HCT116 (cell line): ENCODE results near the gene ENOPH1. TPM values are rescaled to one million over a fixed set of nuclear protein-coding genes. Genes with fewer than 3 reads are reported as not detected.

ENCODE experiments used
- ATAC-seq: fragments of 200-7000 bp; cut with Tn5 transposase; 2 replicates; pipeline ENCODE4 v1.9.1; 2020; ENCODE audit warnings: mild to moderate bottlenecking, moderate library complexity
- BruUV-seq: library from RNA; stranded (reverse); fragments of 400-500 nt; replicated peaks from 2 replicates; lab custom pipeline; 2021; lab: Mats Ljungman, UMichigan
- CTCF ChIA-PET: fragments of 300-600 bp; sonication (Branson Sonifier 250); formaldehyde crosslinking; loops from one replicate; lab custom pipeline; 2021; ENCODE audit warnings: antibody characterized with exemption; lab: Charles Lee
- POLR2A ChIA-PET: fragments of 300-600, 350-600 bp; sonication (Branson Sonifier 250); formaldehyde crosslinking; loops from one replicate; lab custom pipeline; 2021; ENCODE audit warnings: antibody characterized with exemption; lab: Charles Lee
- RAD21 ChIA-PET, 2 experiments: fragments of 300-600 bp; sonication (Branson Sonifier 250); formaldehyde crosslinking; loops; one replicate each; lab custom pipeline; 2023; ENCODE audit warnings: low total read pairs in 2 of 2; ENCODE audit not compliant: uncharacterized antibody in 2 of 2, unreplicated experiment in 2 of 2, low non-redundant PET in 1 of 2; lab: Charles Lee
- DNase-seq: peaks from one replicate; pipeline ENCODE4 v3.0.0-alpha.2; 2010; ENCODE audit warnings: low read depth, low spot score
- H2AFZ ChIP-seq: fragments of 200-600 bp; shearing (Covaris generic), sonication (generic); 2 replicates; pipeline ENCODE4 v1.6.1; 2017; ENCODE audit warnings: low read depth, mixed run types, mixed read lengths, antibody characterized with exemption, low read length; ENCODE audit not compliant: poor library complexity, severe bottlenecking
- H3K27ac ChIP-seq: 2 replicates; pipeline ENCODE4 v1.5.1; 2012; ENCODE audit warnings: low read depth, low read length
- H3K27me3 ChIP-seq: fragments of 200-600 bp; sonication (generic); 2 replicates; pipeline ENCODE4 v1.6.1; 2016; ENCODE audit warnings: mixed run types, low read length, mixed read lengths; ENCODE audit not compliant: insufficient read depth
- H3K36me3 ChIP-seq, 2 experiments: fragments of 200-500 bp in 1 of 2; fragments of 200-600 bp in 1 of 2; sonication (Bioruptor generic) in 1 of 2; sonication (generic) in 1 of 2; 2 replicates each; pipeline versions ENCODE4 v1.5.1 to v1.6.1; 2014 to 2016; ENCODE audit warnings: low read length in 2 of 2, inconsistent platforms in 1 of 2, mixed read lengths in 1 of 2, mixed run types in 1 of 2; ENCODE audit not compliant: insufficient read depth in 2 of 2, control insufficient read depth in 1 of 2
- H3K4me1 ChIP-seq, 2 experiments: fragments of 200-600 bp in 1 of 2; sonication (generic) in 1 of 2; 2 replicates each; pipeline versions ENCODE4 v1.5.1 to v1.6.1; 2012 to 2017; ENCODE audit warnings: low read length in 2 of 2, inconsistent platforms in 1 of 2, mild to moderate bottlenecking in 1 of 2, mixed read lengths in 1 of 2, mixed run types in 1 of 2, moderate library complexity in 1 of 2; ENCODE audit not compliant: insufficient read depth in 2 of 2, control insufficient read depth in 1 of 2
- H3K4me2 ChIP-seq: fragments of 200-600 bp; sonication (generic); 2 replicates; pipeline ENCODE4 v1.6.1; 2017; ENCODE audit warnings: mixed run types, low read length, mixed read lengths
- H3K4me3 ChIP-seq, 2 experiments: fragments of 200-600 bp in 1 of 2; sonication (generic) in 1 of 2; replicated peaks in 1 of 2; 2 replicates each; pipeline ENCODE4 v1.5.1; 2011 to 2016; ENCODE audit warnings: low read length in 2 of 2, control low read depth in 1 of 2, low read depth in 1 of 2, mild to moderate bottlenecking in 1 of 2, mixed read lengths in 1 of 2, mixed run types in 1 of 2
- H3K79me2 ChIP-seq: fragments of 200-600 bp; sonication (generic); 2 replicates; pipeline ENCODE4 v1.6.1; 2017; ENCODE audit warnings: mild to moderate bottlenecking, mixed run types, low read length, moderate library complexity, mixed read lengths; ENCODE audit not compliant: insufficient read depth
- H3K9ac ChIP-seq: fragments of 200-600 bp; sonication (generic); 2 replicates; pipeline ENCODE4 v1.6.1; 2016; ENCODE audit warnings: low read length, mixed read lengths
- H3K9me2 ChIP-seq: fragments of 200-600 bp; sonication (generic), shearing (Covaris generic); 2 replicates; pipeline ENCODE4 v1.6.1; 2017; ENCODE audit warnings: mixed run types, mild to moderate bottlenecking, moderate library complexity; ENCODE audit not compliant: insufficient read depth
- H3K9me3 ChIP-seq, 2 experiments: fragments of 200-500 bp in 1 of 2; fragments of 200-600 bp in 1 of 2; sonication (Bioruptor generic) in 1 of 2; sonication (generic) in 1 of 2; 2 replicates each; pipeline ENCODE4 v1.6.1; 2014 to 2017; ENCODE audit warnings: low read length in 2 of 2, mixed read lengths in 2 of 2, inconsistent platforms in 1 of 2, low read depth in 1 of 2, mild to moderate bottlenecking in 1 of 2, mixed run types in 1 of 2, moderate library complexity in 1 of 2; ENCODE audit not compliant: control insufficient read depth in 1 of 2, insufficient read depth in 1 of 2
- H4K20me1 ChIP-seq: fragments of 200-600 bp; sonication (generic), shearing (Covaris generic); 2 replicates; pipeline ENCODE4 v1.6.1; 2017; ENCODE audit warnings: mixed run types, mild to moderate bottlenecking, moderate library complexity; ENCODE audit not compliant: insufficient read depth
- CBX3 ChIP-seq: IDR thresholded peaks from 2 replicates; pipeline ENCODE4 v1.6.1; 2012; ENCODE audit warnings: low read depth
- CTCF ChIP-seq, 3 experiments: fragments of 200-600 bp in 1 of 3; sonication (generic) in 1 of 3; IDR thresholded peaks in 2 of 3; conservative IDR thresholded peaks in 1 of 3; 2 replicates each; pipeline ENCODE4 v1.5.1; 2012 to 2017; ENCODE audit warnings: low read depth in 2 of 3, low read length in 2 of 3, antibody characterized with exemption in 1 of 3, borderline replicate concordance in 1 of 3, control low read depth in 1 of 3, mild to moderate bottlenecking in 1 of 3, mixed read lengths in 1 of 3, mixed run types in 1 of 3, moderate library complexity in 1 of 3; ENCODE audit not compliant: insufficient read depth in 1 of 3
- ELF1 ChIP-seq: IDR thresholded peaks from 2 replicates; pipeline ENCODE4 v1.6.1; 2012; ENCODE audit warnings: low read depth, borderline replicate concordance
- FOSL1 ChIP-seq: IDR thresholded peaks from 2 replicates; pipeline ENCODE4 v1.6.1; 2012; ENCODE audit warnings: low read depth
- MAX ChIP-seq: IDR thresholded peaks from 2 replicates; pipeline ENCODE4 v1.6.1; 2012
- RAD21 ChIP-seq: IDR thresholded peaks from 2 replicates; pipeline ENCODE4 v1.6.1; 2012; ENCODE audit warnings: low read depth, mild to moderate bottlenecking
- REST ChIP-seq: IDR thresholded peaks from 2 replicates; pipeline ENCODE4 v1.6.1; 2012; ENCODE audit warnings: low read depth
- SRF ChIP-seq: IDR thresholded peaks from 2 replicates; pipeline ENCODE4 v1.6.1; 2012; ENCODE audit warnings: low read depth
- TCF7L2 ChIP-seq: IDR thresholded peaks from 2 replicates; pipeline ENCODE4 v1.7.0; 2011; ENCODE audit warnings: borderline replicate concordance, inconsistent platforms; ENCODE audit not compliant: insufficient read depth, insufficient read length; ENCODE audit errors: extremely low read depth
- YY1 ChIP-seq: IDR thresholded peaks from 2 replicates; pipeline ENCODE4 v1.6.1; 2011; ENCODE audit warnings: low read length, low read depth, moderate library complexity, mild to moderate bottlenecking; ENCODE audit not compliant: insufficient replicate concordance; ENCODE audit errors: extremely low read depth
- ZBTB33 ChIP-seq: IDR thresholded peaks from 2 replicates; pipeline ENCODE4 v1.6.1; 2011; ENCODE audit warnings: mild to moderate bottlenecking, low read length, moderate library complexity; ENCODE audit not compliant: insufficient replicate concordance; ENCODE audit errors: extremely low read depth
- ZFX ChIP-seq: fragments of 450-650 bp; IDR thresholded peaks from 2 replicates; pipeline ENCODE4 v1.6.1; 2017
- intact Hi-C: fragments of 100-400 bp; cut with micrococcal nuclease; formaldehyde crosslinking; loops from 2 replicates; pipeline ENCODE4 v1.10.0; 2022
- total RNA-seq: library from RNA; stranded (reverse); gene quantifications from one replicate; pipeline ENCODE4 v1.2.1, GENCODE V29; 2021; ENCODE audit not compliant: unreplicated experiment

The ENOPH1 gene
- total RNA-seq, 1 experiment from 2014 or later: 53.4 TPM

GRCh38 chr4:82432596-82432995, 2.2 kb downstream of the ENOPH1 start:
- Histone ChIP-seq H3K9me3 (no peaks in the 10 kb centered on the region), H3K9ac (no peak overlapping the region), H3K36me3 (peaks cover 10 to 18% of the 10 kb centered on the region in 2 experiments), H4K20me1 (peaks cover 31% of the 10 kb centered on the region), H3K4me2 (no peak overlapping the region), H2AFZ (no peak overlapping the region), H3K27me3 (no peaks in the 10 kb centered on the region), H3K79me2 (peaks cover 91% of the 10 kb centered on the region), H3K9me2 (no peaks in the 10 kb centered on the region), H3K4me3 (no peak overlapping the region), H3K4me1 (peaks cover 14 to 29% of the 10 kb centered on the region in 2 experiments; a peak in 3 of 4 replicates), H3K27ac (no peak overlapping the region)
- no peak for ATAC-seq
- BruUV-seq: no TSS peak
- DNase-seq: no peak
- intact Hi-C loops: no loop called here
- RAD21 ChIA-PET: no interaction called here
- TF ChIP-seq FOSL1: no peak
- no peak for TF ChIP-seq ZFX
- no peak for TF ChIP-seq RAD21
- TF ChIP-seq TCF7L2: no peak
- POLR2A ChIA-PET: no interaction called here
- CTCF ChIA-PET: no interaction called here

GRCh38 chr4:82433791-82434190, 3.4 kb downstream of the ENOPH1 start:
- peaks cover 23% of the 10 kb centered on the region; the same call in 1 of the 2 replicates for H4K20me1 ChIP-seq
- H3K9ac ChIP-seq: no peak overlapping the region
- ChIA-PET CTCF (no interaction called here), POLR2A (no interaction called here), RAD21 (no interaction called here)
- intact Hi-C loops: no loop called here
- H3K4me3 ChIP-seq: no peak overlapping the region
- ATAC-seq: no peak
- no peak overlapping the region for H2AFZ ChIP-seq
- H3K9me3 ChIP-seq: no peaks in the 10 kb centered on the region
- no TSS peak for BruUV-seq
- H3K4me1 ChIP-seq: peaks cover 7 to 24% of the 10 kb centered on the region in 2 experiments; a peak in 3 of 4 replicates
- H3K36me3 ChIP-seq: 0 out of 4 replicates have a peak, but pooled peaks cover 3 to 8% of the 10 kb centered on the region in 2 experiments
- H3K9me2 ChIP-seq: no peaks in the 10 kb centered on the region
- peaks cover 91% of the 10 kb centered on the region for H3K79me2 ChIP-seq
- H3K27me3 ChIP-seq: no peaks in the 10 kb centered on the region
- DNase-seq: no peak
- no peak overlapping the region for H3K4me2 ChIP-seq
- H3K27ac ChIP-seq: no peak overlapping the region
- TF ChIP-seq SRF (no peak), CTCF (IDR thresholded peaks at IDR 0.05 in 2 of 3, conservative IDR thresholded peaks at IDR 0.05 in 1 of 3; ENCODE audit: borderline replicate concordance in 1 of 3, insufficient read depth in 1 of 3, low read depth in 2 of 3, low read length in 2 of 3) (no peak), CBX3 (no peak), REST (no peak), ELF1 (no peak), YY1 (no peak), MAX (no peak), ZBTB33 (no peak), ZFX (no peak)
